ENCODE data around the gene SF3B5.

The SF3B5 gene

DNA sequence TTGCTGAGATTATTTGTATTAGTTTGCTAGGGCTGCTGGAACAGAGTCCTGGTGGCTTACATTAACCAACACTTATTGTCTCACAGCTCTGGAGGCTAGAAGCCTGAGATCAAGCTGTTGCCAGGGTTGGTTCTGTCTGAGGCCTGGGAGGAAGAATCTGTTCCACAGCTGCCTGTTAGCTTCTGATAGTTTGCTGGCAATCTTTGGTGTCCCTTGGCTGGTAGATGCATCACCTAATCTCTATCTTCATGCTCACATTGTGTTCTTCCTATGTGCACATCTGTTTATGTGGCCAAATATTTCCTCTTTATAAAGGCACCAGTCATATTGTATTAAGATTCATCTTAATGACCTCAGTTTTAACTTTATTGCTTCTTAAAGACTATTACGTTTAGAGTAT lies 19.5 kb downstream of the SF3B5 start:
- TF ChIP-seq CTCF (IDR thresholded peaks at IDR 0.05; ENCODE audit: unreplicated experiment in 3 of 3), result no peak
- H3K9me3 Mint-ChIP-seq, result no peaks in the 10 kb centered on the region
- no peaks in the 10 kb centered on the region for H3K27me3 Mint-ChIP-seq (ENCODE audit: low read depth)
- no peak overlapping the region for H3K27ac Mint-ChIP-seq
- H3K4me3 Mint-ChIP-seq, result no peak overlapping the region
- H3K4me1 Mint-ChIP-seq, result no peaks in the 10 kb centered on the region
- H3K36me3 Mint-ChIP-seq (ENCODE audit: low read depth), result no peaks in the 10 kb centered on the region

DNA sequence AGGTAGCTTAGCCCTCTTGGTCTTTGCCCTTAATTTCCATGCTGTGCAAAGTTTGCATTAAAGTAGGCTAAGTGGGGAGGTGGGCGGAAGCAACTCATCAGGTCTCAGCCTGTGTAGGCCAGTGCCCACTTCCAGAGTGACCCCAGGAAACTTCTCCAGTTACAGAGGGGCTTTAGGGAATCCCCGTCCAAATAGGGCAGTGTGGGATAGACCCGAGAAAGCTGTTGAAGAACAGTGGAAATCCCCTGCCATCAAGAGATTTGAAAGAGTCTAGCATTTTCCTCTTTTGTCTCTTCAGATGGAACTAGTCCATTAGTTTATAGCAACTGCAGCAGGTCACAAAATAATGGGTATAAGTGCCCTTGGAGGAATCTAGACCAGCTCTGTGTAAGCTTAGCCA lies 20.2 kb downstream of the SF3B5 start:
- no peaks in the 10 kb centered on the region for H3K4me1 Mint-ChIP-seq
- no peak overlapping the region for H3K27ac Mint-ChIP-seq
- no peaks in the 10 kb centered on the region for H3K36me3 Mint-ChIP-seq (ENCODE audit: low read depth)
- H3K27me3 Mint-ChIP-seq (ENCODE audit: low read depth), result no peaks in the 10 kb centered on the region
- no peaks in the 10 kb centered on the region for H3K9me3 Mint-ChIP-seq
- TF ChIP-seq CTCF (IDR thresholded peaks at IDR 0.05; ENCODE audit: unreplicated experiment in 3 of 3), result no peak
- no peak overlapping the region for H3K4me3 Mint-ChIP-seq

- H3K27me3 Mint-ChIP-seq (ENCODE audit: low read depth), result peaks cover 13% of the 10 kb centered on the region
- no peaks in the 10 kb centered on the region for H3K36me3 Mint-ChIP-seq (ENCODE audit: low read depth)
- no peak overlapping the region for H3K4me3 Mint-ChIP-seq
- H3K4me1 Mint-ChIP-seq, result no peaks in the 10 kb centered on the region
- TF ChIP-seq CTCF (IDR thresholded peaks at IDR 0.05; ENCODE audit: unreplicated experiment in 3 of 3), result no peak
- H3K9me3 Mint-ChIP-seq, result no peaks in the 10 kb centered on the region
- no peak overlapping the region for H3K27ac Mint-ChIP-seq
Observed at GRCh38 chr6:144073024-144073423, 22.3 kb downstream of the SF3B5 start.

GRCh38 chr6:144069506-144069905 lies 25.9 kb downstream of the SF3B5 start:
- H3K9me3 Mint-ChIP-seq, result no peaks in the 10 kb centered on the region
- TF ChIP-seq CTCF (IDR thresholded peaks at IDR 0.05; ENCODE audit: unreplicated experiment in 3 of 3), result no peak
- no peak overlapping the region for H3K4me3 Mint-ChIP-seq
- peaks cover 5% of the 10 kb centered on the region for H3K4me1 Mint-ChIP-seq
- no peak overlapping the region for H3K27ac Mint-ChIP-seq
- no peaks in the 10 kb centered on the region for H3K36me3 Mint-ChIP-seq (ENCODE audit: low read depth)
- peaks cover 47% of the 10 kb centered on the region for H3K27me3 Mint-ChIP-seq (ENCODE audit: low read depth)

GRCh38 chr6:144068794-144069193 lies 26.6 kb downstream of the SF3B5 start:
- H3K4me3 Mint-ChIP-seq, result no peak overlapping the region
- H3K27me3 Mint-ChIP-seq (ENCODE audit: low read depth), result peaks cover 50% of the 10 kb centered on the region
- H3K4me1 Mint-ChIP-seq, result peaks cover 5% of the 10 kb centered on the region
- no peak for TF ChIP-seq CTCF (IDR thresholded peaks at IDR 0.05; ENCODE audit: unreplicated experiment in 3 of 3)
- no peaks in the 10 kb centered on the region for H3K36me3 Mint-ChIP-seq (ENCODE audit: low read depth)
- H3K9me3 Mint-ChIP-seq, result no peaks in the 10 kb centered on the region
- no peak overlapping the region for H3K27ac Mint-ChIP-seq

GRCh38 chr6:144066741-144067484 lies 28.5 kb downstream of the SF3B5 start:
- TF ChIP-seq CTCF (IDR thresholded peaks at IDR 0.05; ENCODE audit: unreplicated experiment in 3 of 3), result no peak
- Mint-ChIP-seq H3K36me3 (ENCODE audit: low read depth) (no peaks in the 10 kb centered on the region), H3K9me3 (no peaks in the 10 kb centered on the region), H3K27ac (no peak overlapping the region), H3K27me3 (ENCODE audit: low read depth) (peaks cover 69% of the 10 kb centered on the region), H3K4me3 (no peak overlapping the region), H3K4me1 (peaks cover 15% of the 10 kb centered on the region)
